Ishikawa (cell line): ENCODE measurements around the gene ACTBL2.

Experiments
- CEBPB ChIP-seq: IDR thresholded peaks from 2 replicates; pipeline ENCODE4 v1.6.1; 2012
- CREB1 ChIP-seq: IDR thresholded peaks from 2 replicates; pipeline ENCODE4 v1.6.1; 2012; ENCODE audit warnings: low read depth
- EGR1 ChIP-seq: IDR thresholded peaks from 2 replicates; pipeline ENCODE4 v1.6.1; 2012
- EP300 ChIP-seq: IDR thresholded peaks from 2 replicates; pipeline ENCODE4 v1.6.1; 2012; ENCODE audit warnings: borderline replicate concordance
- FOXM1 ChIP-seq: IDR thresholded peaks from 2 replicates; pipeline ENCODE4 v1.6.1; 2012; ENCODE audit warnings: low read depth, borderline replicate concordance
- MAX ChIP-seq: IDR thresholded peaks from 2 replicates; pipeline ENCODE4 v1.6.1; 2012
- NFIC ChIP-seq: IDR thresholded peaks from 2 replicates; pipeline ENCODE4 v1.6.1; 2012
- RAD21 ChIP-seq: IDR thresholded peaks from 2 replicates; pipeline ENCODE4 v1.6.1; 2012; ENCODE audit warnings: low read depth
- REST ChIP-seq: IDR thresholded peaks from 2 replicates; pipeline ENCODE4 v1.6.1; 2012; ENCODE audit warnings: low read depth, mild to moderate bottlenecking
- TAF1 ChIP-seq: IDR thresholded peaks from 2 replicates; pipeline ENCODE4 v1.6.1; 2012; ENCODE audit warnings: low read depth, mild to moderate bottlenecking
- TCF12 ChIP-seq: IDR thresholded peaks from 2 replicates; pipeline ENCODE4 v1.6.1; 2012; ENCODE audit warnings: low read depth
- TEAD4 ChIP-seq: IDR thresholded peaks from 2 replicates; pipeline ENCODE4 v1.6.1; 2012
- YY1 ChIP-seq: IDR thresholded peaks from 2 replicates; pipeline ENCODE4 v1.6.1; 2012; ENCODE audit warnings: low read depth
- ZBTB7A ChIP-seq: IDR thresholded peaks from 2 replicates; pipeline ENCODE4 v1.6.1; 2012; ENCODE audit warnings: low read depth
- TF ChIP-seq, protein P1 (sequence below): IDR thresholded peaks from 2 replicates; pipeline ENCODE4 v1.6.1; 2012

ACTBL2 gene

DNA sequence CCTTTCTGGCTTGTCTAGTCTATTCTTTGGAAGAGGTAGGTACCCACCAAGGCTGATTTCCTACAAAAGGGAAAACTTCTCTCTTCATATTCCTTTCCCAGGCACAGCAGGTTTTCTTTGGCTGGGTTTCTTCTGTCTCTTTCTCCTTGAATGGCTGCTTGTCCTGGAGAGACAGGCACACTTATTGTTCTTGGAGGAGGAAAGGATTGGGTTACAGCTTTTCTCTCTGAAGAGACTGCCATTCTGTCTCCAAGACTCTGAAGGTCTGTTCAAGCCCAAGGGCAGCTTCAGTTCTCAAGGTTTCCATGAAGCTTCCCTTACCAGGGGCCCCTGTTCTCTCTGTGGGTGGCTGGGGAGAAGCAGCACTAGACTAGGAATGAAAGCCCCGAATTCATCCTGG is 33.9 kb downstream of the ACTBL2 start:
- TF ChIP-seq FOXM1 = no peak
- no peak for TF ChIP-seq EP300
- TF ChIP-seq, protein P1, sequence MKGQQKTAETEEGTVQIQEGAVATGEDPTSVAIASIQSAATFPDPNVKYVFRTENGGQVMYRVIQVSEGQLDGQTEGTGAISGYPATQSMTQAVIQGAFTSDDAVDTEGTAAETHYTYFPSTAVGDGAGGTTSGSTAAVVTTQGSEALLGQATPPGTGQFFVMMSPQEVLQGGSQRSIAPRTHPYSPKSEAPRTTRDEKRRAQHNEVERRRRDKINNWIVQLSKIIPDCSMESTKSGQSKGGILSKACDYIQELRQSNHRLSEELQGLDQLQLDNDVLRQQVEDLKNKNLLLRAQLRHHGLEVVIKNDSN = no peak
- TF ChIP-seq YY1 = no peak

DNA sequence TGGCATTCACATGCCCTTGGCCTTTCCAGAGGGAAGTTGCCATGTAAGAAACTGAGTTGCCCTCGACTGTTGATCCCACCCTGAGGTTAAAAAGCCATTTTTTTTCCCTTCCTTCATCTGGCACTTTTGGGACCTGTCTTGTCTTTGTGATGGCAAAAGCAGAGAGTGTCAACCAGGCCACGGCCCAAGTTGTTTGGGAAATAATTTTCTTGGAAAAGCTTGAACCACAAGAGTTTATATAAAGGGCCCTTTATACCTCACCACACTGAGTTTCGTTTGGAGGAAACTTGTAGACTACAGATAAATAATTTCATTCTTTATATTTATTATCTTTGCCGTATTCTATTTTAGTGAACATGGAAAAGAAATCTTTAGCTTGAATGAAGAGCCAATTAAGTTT is 34.3 kb downstream of the ACTBL2 start:
- TF ChIP-seq REST (no peak), MAX (no peak), YY1 (no peak), CREB1 (no peak), TAF1 (no peak), TCF12 (no peak), EP300 (no peak), TEAD4 (no peak), CEBPB (no peak), ZBTB7A (no peak), NFIC (no peak)
- TF ChIP-seq, protein P1 = no peak

- TF ChIP-seq MAX (no peak), EP300 (no peak), RAD21 (no peak), TCF12 (no peak), YY1 (no peak), CEBPB (no peak), TAF1 (no peak), TEAD4 (no peak), CREB1 (no peak), ZBTB7A (no peak), EGR1 (no peak), NFIC (no peak), REST (no peak), FOXM1 (no peak)
- TF ChIP-seq, protein P1 = no peak
These were observed 35.0 kb downstream of the ACTBL2 start for GRCh38 chr5:57447658-57448057.

DNA sequence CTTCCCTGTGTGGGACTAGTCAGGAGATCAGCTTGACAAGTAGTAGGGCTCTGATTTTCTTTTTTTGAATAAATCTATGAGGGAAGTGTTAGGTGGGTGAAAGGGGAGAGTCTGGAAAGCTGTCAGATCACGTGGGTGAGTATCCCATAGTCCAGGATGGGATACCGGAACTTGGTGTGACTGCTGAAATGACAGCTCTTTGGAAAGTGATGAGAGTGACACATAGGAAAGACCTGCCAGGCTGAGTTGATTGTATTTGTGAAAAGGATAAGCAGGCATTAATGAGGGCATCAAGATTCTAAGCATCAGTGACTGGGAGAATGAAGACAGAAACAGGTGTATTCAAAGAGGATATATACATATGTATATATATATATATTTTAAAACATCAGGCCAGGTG is 35.6 kb downstream of the ACTBL2 start:
- no peak for TF ChIP-seq EP300
- TF ChIP-seq MAX = no peak
- TF ChIP-seq ZBTB7A = no peak

GRCh38 chr5:57445705-57446037 is 36.9 kb downstream of the ACTBL2 start:
- TF ChIP-seq RAD21 (no peak), YY1 (no peak), EGR1 (no peak), MAX (no peak), TEAD4 (no peak), EP300 (no peak), CREB1 (no peak), REST (no peak), FOXM1 (no peak), ZBTB7A (no peak), TCF12 (no peak), CEBPB (no peak)
- TF ChIP-seq, protein P1 = no peak
